ENCODE measurements around the gene PLA2G4D. TPM values are rescaled to one million over a fixed set of nuclear protein-coding genes. Genes with fewer than 3 reads are reported as not detected.

Gene PLA2G4D
- total and polyA plus RNA-seq, 2 donors (not counting 3 experiments of a cell fraction or from before 2014, with no cell fraction given), result not detected

- no peak for DNase-seq (ENCODE audit: low read depth, low spot score)
- no peaks in the 10 kb centered on the region for H3K4me1 ChIP-seq (ENCODE audit: control insufficient read depth, extremely low read depth, insufficient read depth, low read length)
- H3K27ac ChIP-seq (ENCODE audit: insufficient read depth, low read depth, low read length), result no peak overlapping the region
- TF ChIP-seq POLR2A (IDR thresholded peaks at IDR 0.05; ENCODE audit: low read depth, low read length), result no peak
- TF ChIP-seq EZH2 (IDR thresholded peaks at IDR 0.05; ENCODE audit: borderline replicate concordance, low read depth, low read length, severe bottlenecking), result no peak
- TF ChIP-seq GATA2 (IDR thresholded peaks at IDR 0.05; ENCODE audit: insufficient read depth, insufficient read length, low read depth, low read length), result no peak
- no peak for TF ChIP-seq FOS (IDR thresholded peaks at IDR 0.05; ENCODE audit: borderline replicate concordance, insufficient read depth, low read length)
- H3K4me3 ChIP-seq (replicated peaks in 1 of 3; ENCODE audit: insufficient read depth in 1 of 3, low read depth in 1 of 3, low read length in 3 of 3), result no peak overlapping the region
- no peaks in the 10 kb centered on the region for H3K79me2 ChIP-seq (ENCODE audit: control insufficient read depth, insufficient read depth, low read length)
- H3K9ac ChIP-seq (replicated peaks; ENCODE audit: extremely low read depth, insufficient read depth, low read length), result no peak overlapping the region
- no peak overlapping the region for H2AFZ ChIP-seq (ENCODE audit: low read depth, low read length)
- dilution Hi-C loops (cut with MboI; ENCODE audit: extremely low pct_ligation_motif_present, low sequenced_read_pairs), result no loop called here
- no peaks in the 10 kb centered on the region for H3K36me3 ChIP-seq (ENCODE audit: control insufficient read depth in 2 of 2, extremely low read depth in 1 of 2, insufficient read depth in 2 of 2, low read length in 2 of 2)
- intact Hi-C loops (cut with micrococcal nuclease), result loop anchor here (10.0 kb wide), 1 partner anchor 305 kb away; no protein-coding TSS in a partner anchor
- no TSS peak for BruUV-seq (replicated peaks)
- H3K27me3 ChIP-seq (ENCODE audit: control insufficient read depth in 2 of 2, insufficient read depth in 2 of 2, low read length in 2 of 2), result peaks cover 3 to 7% of the 10 kb centered on the region in 2 experiments
- POLR2A ChIA-PET, result no interaction called here
- FAIRE-seq, result no peak
- no peaks in the 10 kb centered on the region for H4K20me1 ChIP-seq (replicated peaks; ENCODE audit: control insufficient read depth, extremely low read depth, insufficient read depth, low read length)
- no peak overlapping the region for H3K4me2 ChIP-seq (ENCODE audit: insufficient read depth, low read length)
- no peaks in the 10 kb centered on the region for H3K9me3 ChIP-seq (replicated peaks; ENCODE audit: control insufficient read depth, insufficient read depth, low read length)
- H3K9me1 ChIP-seq (replicated peaks; ENCODE audit: control insufficient read depth, extremely low read depth, insufficient read depth, low read length), result no peaks in the 10 kb centered on the region
- CTCF ChIA-PET, result interaction anchor here (0.9 to 1.8 kb wide), 7 partner anchors 14 to 90 kb away, joined by 3 to 8 read pairs (median 4); no protein-coding TSS in a partner anchor
Measured at GRCh38 chr15:42079401-42079908, 14.9 kb downstream of the PLA2G4D start.

- TF ChIP-seq CTCF (IDR thresholded peaks at IDR 0.05; ENCODE audit: extremely low read depth in 1 of 2, insufficient read depth in 1 of 2, low read depth in 1 of 2, low read length in 2 of 2) (no peak), POLR2AphosphoS5 (IDR thresholded peaks at IDR 0.05; ENCODE audit: insufficient read depth, low read depth, low read length) (no peak), GATA2 (IDR thresholded peaks at IDR 0.05; ENCODE audit: insufficient read depth, insufficient read length, low read depth, low read length) (no peak), POLR2A (IDR thresholded peaks at IDR 0.05; ENCODE audit: low read depth, low read length) (no peak), MYC (IDR thresholded peaks at IDR 0.05; ENCODE audit: low read depth, low read length) (no peak), EZH2 (IDR thresholded peaks at IDR 0.05; ENCODE audit: borderline replicate concordance, low read depth, low read length, severe bottlenecking) (no peak), MAX (IDR thresholded peaks at IDR 0.05; ENCODE audit: insufficient read depth, insufficient read length) (no peak), JUN (IDR thresholded peaks at IDR 0.05; ENCODE audit: borderline replicate concordance, insufficient read depth, insufficient read length, low read depth) (no peak), FOS (IDR thresholded peaks at IDR 0.05; ENCODE audit: borderline replicate concordance, insufficient read depth, low read length) (no peak)
- H3K4me2 ChIP-seq (ENCODE audit: insufficient read depth, low read length), result no peak overlapping the region
- no peak overlapping the region for H2AFZ ChIP-seq (ENCODE audit: low read depth, low read length)
- dilution Hi-C loops (cut with MboI; ENCODE audit: extremely low pct_ligation_motif_present, low sequenced_read_pairs) (no loop called here), intact Hi-C loops (cut with micrococcal nuclease) (loop anchor here (10.0 kb wide), 1 partner anchor 306 kb away; no protein-coding TSS in a partner anchor)
- POLR2A ChIA-PET, result no interaction called here
- BruUV-seq (replicated peaks), result no TSS peak
- no peaks in the 10 kb centered on the region for H3K4me1 ChIP-seq (ENCODE audit: control insufficient read depth, extremely low read depth, insufficient read depth, low read length)
- no peaks in the 10 kb centered on the region for H3K79me2 ChIP-seq (ENCODE audit: control insufficient read depth, insufficient read depth, low read length)
- no peak overlapping the region for H3K27ac ChIP-seq (ENCODE audit: insufficient read depth, low read depth, low read length)
- no peaks in the 10 kb centered on the region for H3K9me3 ChIP-seq (replicated peaks; ENCODE audit: control insufficient read depth, insufficient read depth, low read length)
- H3K4me3 ChIP-seq (replicated peaks in 1 of 3; ENCODE audit: insufficient read depth in 1 of 3, low read depth in 1 of 3, low read length in 3 of 3), result no peak overlapping the region
- DNase-seq (ENCODE audit: low read depth, low spot score) (no peak), FAIRE-seq (no peak)
- H3K9me1 ChIP-seq (replicated peaks; ENCODE audit: control insufficient read depth, extremely low read depth, insufficient read depth, low read length), result no peaks in the 10 kb centered on the region
- no peaks in the 10 kb centered on the region for H4K20me1 ChIP-seq (replicated peaks; ENCODE audit: control insufficient read depth, extremely low read depth, insufficient read depth, low read length)
- no peaks in the 10 kb centered on the region for H3K36me3 ChIP-seq (ENCODE audit: control insufficient read depth in 2 of 2, extremely low read depth in 1 of 2, insufficient read depth in 2 of 2, low read length in 2 of 2)
- H3K27me3 ChIP-seq (ENCODE audit: control insufficient read depth in 2 of 2, insufficient read depth in 2 of 2, low read length in 2 of 2), result peaks cover 3 to 7% of the 10 kb centered on the region in 2 experiments
- CTCF ChIA-PET, result interaction anchor here (0.9 to 1.8 kb wide), 8 partner anchors 12 to 89 kb away, joined by 3 to 8 read pairs (median 4); no protein-coding TSS in a partner anchor
- H3K9ac ChIP-seq (replicated peaks; ENCODE audit: extremely low read depth, insufficient read depth, low read length), result no peak overlapping the region
Measured at GRCh38 chr15:42078903-42079302, 15.5 kb downstream of the PLA2G4D start.
